Psoas muscle (tissue), 8 donors: Measurements from ENCODE around the gene P3H4. TPM values are rescaled to one million over a fixed set of nuclear protein-coding genes. Genes with fewer than 3 reads are reported as not detected.

Experiments used
- ATAC-seq, 4 donors: fragments of 200-7000 bp; cut with Tn5 transposase; one replicate each; pipeline ENCODE4 v1.9.1; 2020; ENCODE audit warnings: moderate library complexity in 3 of 4, mild to moderate bottlenecking in 2 of 4
- DNase-seq, 2 donors: peaks; one replicate each; pipeline ENCODE4 v3.0.0-alpha.2; 2020
- H3K27ac ChIP-seq: fragments of 200-600 bp; one replicate; pipeline ENCODE4 v1.8.0; 2022
- H3K27me3 ChIP-seq, 3 donors: fragments of 200-600 bp in 1 of 3; one replicate each; pipeline versions ENCODE4 v1.6.1 to v1.8.0; 2013 to 2022; ENCODE audit warnings: low read length in 2 of 3, mild to moderate bottlenecking in 2 of 3, moderate library complexity in 1 of 3; ENCODE audit not compliant: insufficient read depth in 3 of 3
- H3K36me3 ChIP-seq, 2 donors: fragments of 200-600 bp in 1 of 2; one replicate each; pipeline versions ENCODE4 v1.6.1 to v1.8.0; 2013 to 2022; ENCODE audit warnings: low read depth in 1 of 2, mild to moderate bottlenecking in 1 of 2, moderate library complexity in 1 of 2; ENCODE audit not compliant: insufficient read depth in 1 of 2
- H3K4me1 ChIP-seq: fragments of 200-600 bp; one replicate; pipeline ENCODE4 v1.8.0; 2022
- H3K4me3 ChIP-seq: fragments of 200-600 bp; one replicate; pipeline ENCODE4 v1.8.0; 2022; ENCODE audit warnings: mild to moderate bottlenecking
- H3K9me3 ChIP-seq: fragments of 200-600 bp; one replicate; pipeline ENCODE4 v1.8.0; 2022
- CTCF ChIP-seq: fragments of 200-600 bp; IDR thresholded peaks from one replicate; pipeline ENCODE4 v1.8.0; 2022; ENCODE audit warnings: antibody characterized with exemption
- whole genome bisulfite sequencing, 3 donors: extraction: QIAGEN DNeasy Blood & Tissue Kit; methylation state at CpG; one replicate each; pipeline versions ENCODE4 v1.1.6 to v1.1.7; 2013; 5-methylcytosine and 5-hydroxymethylcytosine counted together
- intact Hi-C, 2 donors: fragments of 100-400 bp; cut with DNase I; formaldehyde crosslinking; loops; one replicate each; pipeline versions ENCODE4 v1.11.0 to v1.14.2; 2022
- polyA plus RNA-seq, 3 donors: library from polyadenylated mRNA; stranded (reverse); fragments of 200-250 nt; gene quantifications; one replicate each; pipeline ENCODE4 v1.2.3, GENCODE V29; 2013
- total RNA-seq, 4 donors: library from RNA; stranded (reverse); fragmentation: NEBNext Ultra II Directional in 2 of 4; extraction: Animal tissue kit (Norgen Biotek cat#: 25700) in 2 of 4; gene quantifications; one replicate each; pipeline versions ENCODE4 v1.2.1 to v1.2.4, GENCODE V29; 2021 to 2023
- donor health status: healthy with polysubstance abuse.
- donor health status: DM: no; HTN: no; CAD: no; lungs with moderate emphysema.
- donor health status: Bipolar disorder and iron deficiency.
- donor health status: healthy.
- donor health status: DM: yes; HTN: yes; CAD: no.
- donor health status: DM: no; HTN: no; CAD: no.
- donor health status: DM: no; HTN: no; CAD: no.
- donor health status: DM: yes; HTN: yes; CAD: no.

Gene P3H4
- total and polyA plus RNA-seq, 7 donors = 0.58 to 3.4 (median 1.7) TPM

- Histone ChIP-seq H3K27ac (no peak overlapping the region), H3K27me3 (no peaks in the 10 kb centered on the region), H3K36me3 (peaks cover 0 to 71% of the 10 kb centered on the region in 2 donors), H3K9me3 (no peaks in the 10 kb centered on the region), H3K4me3 (no peak overlapping the region), H3K4me1 (peaks cover 5% of the 10 kb centered on the region)
- intact Hi-C loops = no loop called here
- 51 to 54% (median 52%) methylated on average over 3 of the region's 3 CpGs for WGBS, 3 donors
- TF ChIP-seq CTCF = no peak
- DNase-seq = no peak
- no peak for ATAC-seq
These were observed 41.8 kb downstream of the P3H4 start for GRCh38 chr17:41769985-41770384.

GRCh38 chr17:41769346-41769862, 42.3 kb downstream of the P3H4 start:
- no peak overlapping the region for H3K27ac ChIP-seq
- peaks cover 3% of the 10 kb centered on the region for H3K4me1 ChIP-seq
- ATAC-seq (no peak), DNase-seq (no peak)
- peaks cover 0 to 77% of the 10 kb centered on the region in 2 donors for H3K36me3 ChIP-seq
- TF ChIP-seq CTCF = no peak
- 50 to 77% (median 58%) methylated on average over 16 of the region's 16 CpGs for whole genome bisulfite sequencing, 3 donors
- no peak overlapping the region for H3K4me3 ChIP-seq
- intact Hi-C loops = no loop called here
- H3K27me3 ChIP-seq = no peaks in the 10 kb centered on the region
- no peaks in the 10 kb centered on the region for H3K9me3 ChIP-seq

GRCh38 chr17:41768682-41769288, 43.0 kb downstream of the P3H4 start:
- no peak for DNase-seq
- H3K4me3 ChIP-seq = no peak overlapping the region
- ATAC-seq = no peak
- intact Hi-C loops = no loop called here
- no peaks in the 10 kb centered on the region for H3K9me3 ChIP-seq
- H3K4me1 ChIP-seq = peaks cover under 1% of the 10 kb centered on the region
- no peak for TF ChIP-seq CTCF
- no peak overlapping the region for H3K27ac ChIP-seq
- no peaks in the 10 kb centered on the region for H3K27me3 ChIP-seq
- 80 to 84% (median 82%) methylated on average over 17 to 23 of the region's 23 CpGs for WGBS, 3 donors
- peaks cover 0 to 83% of the 10 kb centered on the region in 2 donors for H3K36me3 ChIP-seq

- no peak overlapping the region for H3K4me3 ChIP-seq
- H3K9me3 ChIP-seq = no peaks in the 10 kb centered on the region
- WGBS, 3 donors = 88 to 95% (median 92%) methylated on average over 16 to 18 of the region's 18 CpGs
- H3K27me3 ChIP-seq = no peaks in the 10 kb centered on the region
- no peak for DNase-seq
- intact Hi-C loops = no loop called here
- H3K4me1 ChIP-seq = no peaks in the 10 kb centered on the region
- H3K27ac ChIP-seq = no peak overlapping the region
- no peak for TF ChIP-seq CTCF
- H3K36me3 ChIP-seq = peaks cover 0 to 93% of the 10 kb centered on the region in 2 donors
- ATAC-seq = no peak
These were observed 44.3 kb downstream of the P3H4 start for GRCh38 chr17:41767324-41768042.
